DMS53 treated with DMSO at 0.1 percent for 48 hours (cell line): ENCODE results near the gene HMGCLL1.

ENCODE experiments used
- DNase-seq: peaks from one replicate; lab custom pipeline; 2025; ENCODE audit not compliant: unreplicated experiment; lab: John Stamatoyannopoulos, UW

HMGCLL1 gene

DNA sequence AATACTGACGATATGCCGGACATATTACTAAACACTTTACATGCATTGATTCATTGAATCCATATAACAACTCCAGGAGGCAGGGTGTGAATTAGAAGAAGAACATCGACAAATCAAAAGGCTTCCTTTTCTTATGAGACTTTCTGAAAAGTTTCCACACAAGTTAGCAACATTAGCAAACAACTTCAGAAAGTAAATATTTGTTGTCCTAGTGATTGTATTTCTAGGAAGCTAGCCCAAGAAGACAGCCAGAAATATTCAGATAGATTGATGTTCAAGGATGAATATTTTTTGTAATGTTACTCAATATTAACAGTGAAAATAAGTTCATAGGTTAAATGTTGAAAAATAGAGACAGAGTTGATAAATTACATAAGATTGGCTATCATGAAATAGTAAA is 131.1 kb downstream of the HMGCLL1 start:
- no peak for DNase-seq

DNA sequence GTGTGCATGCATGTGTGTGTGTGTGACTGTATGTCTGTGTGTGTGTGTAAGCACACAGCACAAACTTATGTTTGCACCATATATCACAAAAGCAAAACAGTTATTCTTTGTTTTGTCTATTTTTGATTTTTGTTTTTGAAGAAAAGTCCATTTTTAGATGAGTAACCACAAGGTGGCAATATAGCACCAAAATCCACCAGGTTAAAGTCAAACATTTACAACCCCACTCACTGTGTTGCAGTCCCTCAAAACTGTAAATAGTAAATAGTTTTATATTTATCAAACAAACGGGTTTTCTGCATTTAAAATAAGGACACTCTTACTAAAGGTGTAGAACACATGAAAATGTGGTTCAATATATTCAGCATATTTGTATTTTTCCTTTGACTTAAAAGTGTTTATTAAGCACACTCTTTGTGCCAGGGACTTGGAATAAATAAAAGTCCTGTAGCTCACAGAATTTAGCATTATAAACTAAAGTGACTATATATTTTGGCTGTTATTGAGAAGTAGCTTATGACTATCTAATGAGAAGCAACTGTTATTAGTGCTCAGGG is 133.3 kb downstream of the HMGCLL1 start:
- DNase-seq: peak; percentile 36

DNA sequence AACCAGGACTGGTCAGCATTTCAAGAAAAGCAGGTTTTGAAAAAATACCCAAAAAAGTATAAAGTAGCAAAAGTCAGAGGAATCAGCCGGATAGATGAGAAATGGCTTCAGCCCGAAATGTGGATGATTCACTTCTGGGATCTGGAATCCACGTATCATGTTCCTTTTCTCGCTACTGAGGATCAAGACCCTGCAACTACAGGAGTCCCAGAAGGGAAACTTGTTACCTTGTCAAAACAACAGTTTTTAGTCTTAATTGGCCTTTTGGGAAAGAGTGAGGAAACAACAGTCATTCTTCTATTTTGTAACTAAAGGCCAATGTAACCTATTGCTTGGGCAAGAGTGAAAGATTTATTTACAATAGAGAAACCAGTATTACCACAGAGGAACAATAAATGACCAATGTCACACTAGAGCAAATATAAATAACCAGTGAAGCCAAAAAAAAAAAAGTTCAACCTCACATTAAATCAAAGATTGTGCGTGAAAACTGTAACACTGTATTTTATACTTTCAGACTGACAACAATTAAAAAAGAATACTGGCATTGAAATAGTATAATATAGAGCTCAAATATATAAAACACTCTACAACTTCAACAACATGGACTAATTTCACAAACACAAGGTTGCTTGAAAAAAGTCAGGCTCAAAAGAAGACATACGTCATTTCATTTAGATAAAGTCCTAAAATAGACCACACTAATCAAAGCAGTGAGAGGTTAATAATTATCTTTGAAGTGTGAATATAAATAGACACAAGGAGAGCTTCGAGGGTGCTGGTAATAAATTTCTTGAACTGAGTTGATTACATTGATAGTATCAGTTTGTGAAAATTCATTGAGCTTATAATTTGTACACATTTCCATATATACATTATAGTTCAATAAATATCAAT is 135.5 kb downstream of the HMGCLL1 start:
- DNase-seq: peak; percentile 26

DNA sequence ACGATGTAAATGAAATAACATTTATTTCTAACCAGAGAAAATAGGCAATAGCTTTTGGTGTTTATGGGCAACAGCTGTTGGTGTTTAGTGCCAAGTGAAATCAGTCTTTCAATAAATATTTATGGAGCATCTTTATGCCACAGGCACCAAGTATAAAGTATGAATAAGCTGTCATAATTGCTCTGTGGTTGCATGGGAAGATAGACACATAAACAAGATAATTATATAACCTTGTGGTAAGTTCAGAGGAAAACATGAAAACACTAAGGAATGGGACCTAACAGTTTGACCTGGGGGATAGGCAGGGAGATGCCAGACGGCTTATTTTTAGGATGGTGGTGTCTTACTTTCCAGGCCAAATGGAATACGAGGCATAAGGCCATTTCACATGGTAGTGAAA is 140.8 kb downstream of the HMGCLL1 start:
- no peak for DNase-seq

DNA sequence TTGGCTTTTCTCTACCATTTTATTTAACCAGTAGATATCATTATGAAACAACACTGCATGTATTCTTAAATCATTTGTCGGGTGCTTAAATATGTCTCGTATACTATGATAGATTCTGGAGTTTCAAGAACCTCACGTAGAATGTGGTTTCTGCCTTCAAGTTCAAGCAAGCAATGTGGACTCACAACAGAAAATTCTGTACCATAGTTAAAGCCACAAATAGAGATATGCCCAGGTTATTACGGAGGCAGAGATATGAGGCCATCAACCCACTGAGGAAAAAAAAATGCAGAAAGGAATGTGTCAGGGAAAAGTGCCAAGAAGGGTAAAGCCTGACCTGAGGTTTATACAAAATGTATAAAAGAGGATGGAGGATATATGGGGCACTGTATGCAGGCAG is 141.9 kb downstream of the HMGCLL1 start:
- DNase-seq: no peak

DNA sequence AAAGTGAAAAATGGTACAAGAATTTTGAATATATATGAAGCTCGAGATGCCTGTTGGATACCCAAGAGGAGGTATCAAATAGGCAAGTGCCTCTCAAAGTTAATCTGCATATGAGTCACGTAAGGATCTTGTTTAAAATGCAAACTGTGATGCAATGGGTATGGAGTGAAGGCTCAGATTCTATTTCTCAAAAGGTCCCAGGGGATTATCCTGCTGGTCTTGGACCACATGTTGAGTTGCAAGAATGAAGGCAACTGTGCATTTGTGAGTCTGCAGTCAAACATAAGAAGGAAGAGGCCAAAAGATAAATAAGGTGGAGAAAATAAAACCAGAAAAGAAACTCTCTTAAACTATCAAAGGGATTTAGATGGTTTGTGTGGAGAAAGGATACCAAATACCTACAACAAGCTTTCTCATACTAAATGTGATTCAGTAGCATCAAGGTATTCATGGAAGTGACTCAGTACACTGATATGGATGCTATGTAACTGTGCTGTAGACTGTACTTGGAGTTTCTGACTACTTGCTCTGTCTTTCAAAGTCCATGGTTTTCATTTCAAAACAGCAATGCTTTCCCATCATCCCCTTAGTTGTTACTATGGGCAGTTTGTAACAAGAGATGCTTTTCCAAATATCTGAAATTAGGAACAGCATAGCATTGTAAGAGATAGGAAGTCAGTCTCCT is 145.4 kb downstream of the HMGCLL1 start:
- no peak for DNase-seq

DNA sequence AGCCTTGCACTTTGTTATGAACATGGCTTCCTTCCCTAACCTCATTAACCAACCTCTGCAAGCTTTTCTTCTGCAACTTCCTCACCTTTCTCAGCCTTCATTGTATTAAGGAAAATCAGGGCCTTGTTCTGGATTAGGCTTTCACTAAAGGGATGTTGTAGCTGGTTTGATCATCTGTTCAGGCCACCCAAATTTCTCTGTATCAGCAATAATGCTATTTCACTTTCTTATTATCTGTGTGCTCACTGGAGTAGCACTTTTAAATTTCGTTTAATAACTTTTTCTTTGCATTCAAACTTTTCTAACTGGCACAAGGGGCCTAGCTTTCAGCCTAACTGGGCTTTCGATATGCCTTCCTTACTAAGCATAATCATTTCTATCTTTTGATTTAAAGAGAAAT is 155.1 kb downstream of the HMGCLL1 start:
- DNase-seq: no peak

DNA sequence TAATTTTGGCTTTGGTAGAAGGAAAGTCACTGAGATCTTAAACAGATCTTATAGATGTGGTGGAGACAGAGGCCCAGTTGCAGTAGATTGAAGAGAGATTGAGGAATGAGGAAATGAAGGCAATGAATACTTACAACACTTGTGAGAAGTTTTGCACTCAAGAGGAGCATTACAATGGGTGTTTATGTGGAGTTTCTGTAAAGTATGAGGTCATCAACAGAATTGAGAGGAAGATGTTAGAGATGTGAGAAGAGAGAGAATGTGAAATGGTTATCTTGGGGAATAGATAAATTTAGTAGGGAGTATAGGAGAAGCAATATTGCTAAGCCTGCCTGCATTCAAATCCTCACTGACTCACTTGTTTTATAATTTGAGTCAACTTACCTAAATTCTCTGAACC is 168.3 kb downstream of the HMGCLL1 start:
- DNase-seq: no peak

DNA sequence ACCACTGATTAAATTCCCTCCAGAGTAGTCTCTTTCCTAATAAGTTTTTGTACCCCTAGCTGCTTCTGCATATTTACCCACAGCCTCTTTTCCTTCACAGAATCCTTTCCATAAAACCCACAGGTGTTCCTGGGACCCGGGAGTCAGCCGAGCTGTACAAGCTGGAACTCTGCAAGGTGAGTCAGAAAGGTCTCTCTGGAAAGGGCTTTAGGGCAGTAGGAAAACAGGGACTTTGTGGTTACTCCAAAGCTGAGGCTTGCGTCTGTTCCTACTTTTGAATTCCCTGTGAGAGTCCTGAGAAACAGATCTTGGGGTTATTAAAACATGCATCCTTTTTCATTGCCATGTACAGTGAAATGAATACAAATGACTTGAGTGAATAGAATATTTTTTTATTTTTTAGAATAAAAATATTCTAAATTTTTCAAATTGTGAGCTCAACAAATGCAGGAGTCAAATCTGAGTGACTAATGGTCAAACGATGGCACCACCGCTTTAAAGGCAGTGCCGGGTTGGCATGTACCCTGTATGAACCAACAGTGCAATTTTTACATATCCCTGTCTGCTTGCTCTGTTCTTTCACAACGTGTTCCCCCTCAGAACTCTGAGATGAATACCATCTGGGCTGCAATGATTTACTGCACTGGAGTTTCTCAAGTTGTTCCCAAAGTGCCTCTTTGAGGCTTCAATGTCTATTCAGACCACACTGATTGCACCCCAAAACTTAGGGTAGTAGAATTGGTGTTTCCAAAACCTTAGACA is 173.3 kb downstream of the HMGCLL1 start:
- no peak for DNase-seq

DNA sequence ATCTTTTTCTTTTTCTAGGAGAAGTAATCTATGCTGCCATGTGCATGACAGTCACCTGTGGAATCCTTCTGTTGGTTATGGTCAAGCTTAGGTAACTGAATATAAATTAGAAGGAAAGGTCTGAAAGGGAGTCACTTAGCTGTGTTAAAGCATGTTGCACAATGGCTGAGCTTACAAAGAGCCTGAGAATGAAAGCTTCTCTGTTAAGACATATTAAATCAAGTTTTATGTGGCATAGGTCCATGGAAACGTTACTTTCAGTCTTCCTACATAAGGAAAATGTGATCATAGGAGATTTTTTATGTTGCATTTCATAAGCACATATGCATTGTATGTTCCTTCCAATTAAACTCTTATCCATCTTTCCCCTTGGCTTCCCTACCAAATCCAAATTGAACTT is 179.6 kb downstream of the HMGCLL1 start:
- no peak for DNase-seq

DNA sequence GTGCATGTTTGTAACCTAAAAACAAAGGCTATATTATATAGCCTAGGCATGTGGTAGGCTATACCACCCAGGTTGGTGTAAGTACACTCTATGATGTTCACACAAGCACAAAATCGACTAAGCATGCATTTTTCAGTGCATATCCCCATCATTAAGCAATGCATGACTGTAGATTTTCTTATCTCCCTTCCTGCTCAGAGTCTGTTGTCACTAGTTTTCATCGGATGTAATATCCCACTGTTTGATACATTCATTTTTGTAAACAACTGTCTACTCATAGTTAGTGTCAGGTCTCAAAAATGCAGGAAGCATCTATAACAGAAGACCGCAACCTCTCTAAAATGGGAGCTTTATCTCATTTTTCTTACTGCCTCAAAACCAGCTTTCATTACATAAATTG is 181.0 kb downstream of the HMGCLL1 start:
- DNase-seq: no peak

DNA sequence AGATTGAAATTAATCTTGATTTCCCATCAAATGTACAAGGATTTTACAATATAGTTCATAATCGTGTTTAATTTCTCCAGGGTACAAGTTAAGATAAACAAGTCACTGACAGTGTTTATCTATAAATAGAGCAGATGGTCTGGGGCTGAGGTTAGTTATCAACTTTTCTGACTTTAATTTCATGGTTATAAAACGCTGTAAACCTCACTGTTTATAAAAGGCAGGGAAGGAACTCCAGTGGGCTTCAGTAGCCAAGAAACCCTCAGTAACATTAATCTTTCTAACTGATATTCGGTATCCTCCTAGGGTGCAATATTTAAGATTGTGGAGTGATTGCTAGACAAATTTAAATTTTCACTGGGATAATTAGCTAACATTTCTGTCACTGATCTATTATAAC is 183.1 kb downstream of the HMGCLL1 start:
- no peak for DNase-seq

DNA sequence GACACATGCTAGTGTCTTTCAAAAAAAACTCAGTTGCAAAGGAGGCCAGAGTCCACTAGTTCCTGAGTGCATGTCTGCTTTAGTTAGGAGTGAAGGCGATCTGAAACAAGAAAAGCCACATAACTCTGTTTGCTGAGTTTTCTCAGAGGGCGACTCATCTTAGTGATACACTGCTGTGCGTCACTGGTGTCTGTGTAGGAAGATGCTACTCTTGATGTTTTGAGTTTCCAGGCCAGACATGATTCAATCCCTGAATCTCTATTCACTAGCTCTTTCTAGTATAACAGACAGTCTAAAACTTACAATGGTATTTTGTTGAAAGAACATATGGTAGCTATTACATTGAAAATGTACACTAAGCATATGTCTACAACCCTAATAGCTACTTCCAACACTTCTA is 190.8 kb downstream of the HMGCLL1 start:
- DNase-seq: no peak
